WTC11 (cell line): ENCODE data around the gene PDC. TPM values are rescaled to one million over a fixed set of nuclear protein-coding genes. Genes with fewer than 3 reads are reported as not detected.
"Not testable (repeated sequence)": the region's sequence is repeated elsewhere in the genome, so short reads cannot be mapped to it uniquely, and the experiment has no call there.

Source experiments
- ATAC-seq: fragments of 200-7000 bp; cut with Tn5 transposase; 2 replicates; pipeline ENCODE4 v1.10.0; 2021; ENCODE audit warnings: mild to moderate bottlenecking, moderate library complexity
- CTCF ChIA-PET: fragments of 300-600 bp; sonication (Branson Sonifier 250); formaldehyde crosslinking; loops from one replicate; lab custom pipeline; 2021; ENCODE audit warnings: antibody characterized with exemption; lab: Charles Lee
- POLR2A ChIA-PET: fragments of 350-600 bp; sonication (Branson Sonifier 250); formaldehyde crosslinking; loops from one replicate; lab custom pipeline; 2021; ENCODE audit warnings: antibody characterized with exemption; lab: Charles Lee
- DNase-seq: peaks from one replicate; pipeline ENCODE4 v3.0.0; 2021; ENCODE audit warnings: low spot score
- H3K27ac Mint-ChIP-seq: 2 replicates; pipeline ENCODE4 v1.8.0; 2021; ENCODE audit warnings: mixed read lengths
- H3K27me3 Mint-ChIP-seq: 2 replicates; pipeline ENCODE4 v1.8.0; 2021; ENCODE audit warnings: low read depth, mild to moderate bottlenecking, moderate library complexity, mixed read lengths
- H3K36me3 Mint-ChIP-seq: 2 replicates; pipeline ENCODE4 v1.8.0; 2021; ENCODE audit warnings: mixed read lengths
- H3K4me1 Mint-ChIP-seq: 2 replicates; pipeline ENCODE4 v1.8.0; 2022; ENCODE audit warnings: mixed read lengths
- H3K4me3 Mint-ChIP-seq: 2 replicates; pipeline ENCODE4 v1.8.0; 2021; ENCODE audit warnings: mild to moderate bottlenecking, moderate library complexity, mixed read lengths
- H3K9me3 Mint-ChIP-seq: 2 replicates; pipeline ENCODE4 v1.8.0; 2021; ENCODE audit warnings: mixed read lengths
- CREM ChIP-seq: sonication (generic); formaldehyde crosslinking; IDR thresholded peaks from 2 replicates; pipeline ENCODE4 v1.8.1; 2022; ENCODE audit warnings: mild to moderate bottlenecking, missing genetic modification reagents, moderate library complexity
- FOXP1 ChIP-seq: sonication (generic); formaldehyde crosslinking; IDR thresholded peaks from 2 replicates; pipeline ENCODE4 v1.8.0; 2022; ENCODE audit warnings: missing genetic modification reagents, mild to moderate bottlenecking, moderate library complexity, borderline replicate concordance
- IRF2 ChIP-seq: sonication (generic); formaldehyde crosslinking; IDR thresholded peaks from 2 replicates; pipeline ENCODE4 v1.8.0; 2022; ENCODE audit warnings: low read depth, missing genetic modification reagents, borderline replicate concordance
- ZNF396 ChIP-seq: fragments of 250-450 bp; sonication (Bioruptor Pico); IDR thresholded peaks from 2 replicates; pipeline ENCODE4 v1.8.0; 2021; ENCODE audit warnings: mild to moderate bottlenecking, moderate library complexity, borderline replicate concordance
- total RNA-seq: library from RNA; stranded (reverse); gene quantifications from 3 replicates; pipeline ENCODE4 v1.2.3, GENCODE V29; 2021
- TF ChIP-seq, protein P1 (sequence below): fragments of 250-450 bp; sonication (Bioruptor Pico); IDR thresholded peaks from 2 replicates; pipeline ENCODE4 v1.9.0; 2021; ENCODE audit warnings: mild to moderate bottlenecking
- TF ChIP-seq, protein P2 (sequence below): fragments of 200-600 bp; IDR thresholded peaks from 2 replicates; pipeline ENCODE4 v1.8.0; 2022; ENCODE audit warnings: antibody characterized with exemption
- TF ChIP-seq, protein P3 (sequence below): sonication (generic); formaldehyde crosslinking; IDR thresholded peaks from 2 replicates; pipeline ENCODE4 v1.8.0; 2022; ENCODE audit warnings: mild to moderate bottlenecking, missing genetic modification reagents

PDC gene
- total RNA-seq, 1 experiment from 2014 or later: not detected

DNA sequence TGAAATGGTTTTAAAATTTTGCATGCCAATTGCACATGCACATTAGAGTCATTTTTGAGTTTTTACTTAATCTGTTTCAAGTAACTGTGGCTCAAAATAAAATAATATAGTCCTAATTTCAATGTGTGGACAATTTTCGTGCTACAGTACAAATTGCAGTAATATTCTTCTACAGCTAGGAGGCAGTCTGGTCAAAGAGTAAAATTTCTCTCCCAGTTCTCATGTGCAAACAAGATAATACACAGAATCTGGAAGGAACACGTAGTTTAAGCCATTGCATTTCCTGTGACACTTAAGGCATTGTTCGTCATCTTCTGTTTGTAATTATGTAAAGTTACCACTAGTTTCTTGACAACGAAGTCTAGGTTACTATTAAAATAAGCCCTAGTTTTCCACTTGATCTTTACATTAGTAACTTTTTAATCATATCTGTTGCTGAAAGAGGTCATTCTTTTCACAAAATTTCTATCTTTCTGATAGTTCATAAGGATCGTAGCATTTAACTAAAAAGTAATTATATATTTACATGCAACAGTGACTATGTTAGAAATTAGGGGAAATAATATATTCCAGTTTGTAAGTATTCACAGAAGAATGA lies 56.4 kb downstream of the PDC start:
- DNase-seq (no peak), ATAC-seq (no peak; the same call in 1 of the 2 replicates)
- H3K27ac Mint-ChIP-seq: no peak overlapping the region
- H3K4me1 Mint-ChIP-seq: no peaks in the 10 kb centered on the region
- no peaks in the 10 kb centered on the region for H3K9me3 Mint-ChIP-seq
- no peak overlapping the region for H3K4me3 Mint-ChIP-seq
- H3K27me3 Mint-ChIP-seq: no peaks in the 10 kb centered on the region
- POLR2A ChIA-PET: no interaction called here
- peaks cover 21% of the 10 kb centered on the region for H3K36me3 Mint-ChIP-seq
- CTCF ChIA-PET: interaction anchor here (0.6 to 1.4 kb wide), 15 partner anchors 9 to 511 kb away, joined by 3 to 8 read pairs (median 3); partner anchors contain the start of gene TPR
- TF ChIP-seq, protein P1, sequence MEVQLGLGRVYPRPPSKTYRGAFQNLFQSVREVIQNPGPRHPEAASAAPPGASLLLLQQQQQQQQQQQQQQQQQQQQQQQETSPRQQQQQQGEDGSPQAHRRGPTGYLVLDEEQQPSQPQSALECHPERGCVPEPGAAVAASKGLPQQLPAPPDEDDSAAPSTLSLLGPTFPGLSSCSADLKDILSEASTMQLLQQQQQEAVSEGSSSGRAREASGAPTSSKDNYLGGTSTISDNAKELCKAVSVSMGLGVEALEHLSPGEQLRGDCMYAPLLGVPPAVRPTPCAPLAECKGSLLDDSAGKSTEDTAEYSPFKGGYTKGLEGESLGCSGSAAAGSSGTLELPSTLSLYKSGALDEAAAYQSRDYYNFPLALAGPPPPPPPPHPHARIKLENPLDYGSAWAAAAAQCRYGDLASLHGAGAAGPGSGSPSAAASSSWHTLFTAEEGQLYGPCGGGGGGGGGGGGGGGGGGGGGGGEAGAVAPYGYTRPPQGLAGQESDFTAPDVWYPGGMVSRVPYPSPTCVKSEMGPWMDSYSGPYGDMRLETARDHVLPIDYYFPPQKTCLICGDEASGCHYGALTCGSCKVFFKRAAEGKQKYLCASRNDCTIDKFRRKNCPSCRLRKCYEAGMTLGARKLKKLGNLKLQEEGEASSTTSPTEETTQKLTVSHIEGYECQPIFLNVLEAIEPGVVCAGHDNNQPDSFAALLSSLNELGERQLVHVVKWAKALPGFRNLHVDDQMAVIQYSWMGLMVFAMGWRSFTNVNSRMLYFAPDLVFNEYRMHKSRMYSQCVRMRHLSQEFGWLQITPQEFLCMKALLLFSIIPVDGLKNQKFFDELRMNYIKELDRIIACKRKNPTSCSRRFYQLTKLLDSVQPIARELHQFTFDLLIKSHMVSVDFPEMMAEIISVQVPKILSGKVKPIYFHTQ: no peak
- no peak for TF ChIP-seq ZNF396 (CRISPR knock-in tag)
- TF ChIP-seq, protein P2, sequence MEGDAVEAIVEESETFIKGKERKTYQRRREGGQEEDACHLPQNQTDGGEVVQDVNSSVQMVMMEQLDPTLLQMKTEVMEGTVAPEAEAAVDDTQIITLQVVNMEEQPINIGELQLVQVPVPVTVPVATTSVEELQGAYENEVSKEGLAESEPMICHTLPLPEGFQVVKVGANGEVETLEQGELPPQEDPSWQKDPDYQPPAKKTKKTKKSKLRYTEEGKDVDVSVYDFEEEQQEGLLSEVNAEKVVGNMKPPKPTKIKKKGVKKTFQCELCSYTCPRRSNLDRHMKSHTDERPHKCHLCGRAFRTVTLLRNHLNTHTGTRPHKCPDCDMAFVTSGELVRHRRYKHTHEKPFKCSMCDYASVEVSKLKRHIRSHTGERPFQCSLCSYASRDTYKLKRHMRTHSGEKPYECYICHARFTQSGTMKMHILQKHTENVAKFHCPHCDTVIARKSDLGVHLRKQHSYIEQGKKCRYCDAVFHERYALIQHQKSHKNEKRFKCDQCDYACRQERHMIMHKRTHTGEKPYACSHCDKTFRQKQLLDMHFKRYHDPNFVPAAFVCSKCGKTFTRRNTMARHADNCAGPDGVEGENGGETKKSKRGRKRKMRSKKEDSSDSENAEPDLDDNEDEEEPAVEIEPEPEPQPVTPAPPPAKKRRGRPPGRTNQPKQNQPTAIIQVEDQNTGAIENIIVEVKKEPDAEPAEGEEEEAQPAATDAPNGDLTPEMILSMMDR: peak; percentile 43

DNA sequence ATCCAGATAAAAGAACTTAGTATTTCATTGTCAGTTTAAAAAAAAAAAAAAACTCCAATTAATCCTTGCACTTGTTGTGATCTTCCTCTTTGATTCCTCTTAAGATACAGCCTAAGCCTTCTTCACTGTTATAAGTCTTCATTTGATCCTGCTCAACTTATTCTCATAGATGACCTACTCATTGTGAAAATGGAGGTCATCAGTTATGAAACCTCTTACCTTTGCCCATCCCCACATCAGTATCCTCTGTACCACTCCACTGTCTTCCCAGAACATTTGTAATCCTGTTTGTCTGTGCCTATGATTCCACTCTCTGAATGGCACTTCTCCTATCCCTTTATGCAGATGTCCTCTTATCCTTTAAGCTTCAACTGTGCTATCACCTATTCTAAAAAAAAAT lies 57.3 kb downstream of the PDC start:
- TF ChIP-seq FOXP1 (CRISPR knock-in tag) (no peak), IRF2 (CRISPR knock-in tag) (no peak), CREM (CRISPR knock-in tag) (no peak)
- TF ChIP-seq, protein P3, sequence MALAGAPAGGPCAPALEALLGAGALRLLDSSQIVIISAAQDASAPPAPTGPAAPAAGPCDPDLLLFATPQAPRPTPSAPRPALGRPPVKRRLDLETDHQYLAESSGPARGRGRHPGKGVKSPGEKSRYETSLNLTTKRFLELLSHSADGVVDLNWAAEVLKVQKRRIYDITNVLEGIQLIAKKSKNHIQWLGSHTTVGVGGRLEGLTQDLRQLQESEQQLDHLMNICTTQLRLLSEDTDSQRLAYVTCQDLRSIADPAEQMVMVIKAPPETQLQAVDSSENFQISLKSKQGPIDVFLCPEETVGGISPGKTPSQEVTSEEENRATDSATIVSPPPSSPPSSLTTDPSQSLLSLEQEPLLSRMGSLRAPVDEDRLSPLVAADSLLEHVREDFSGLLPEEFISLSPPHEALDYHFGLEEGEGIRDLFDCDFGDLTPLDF (CRISPR knock-in tag): no peak
- ATAC-seq: no peak
- Mint-ChIP-seq H3K27me3 (no peaks in the 10 kb centered on the region), H3K36me3 (peaks cover 25% of the 10 kb centered on the region), H3K9me3 (no peaks in the 10 kb centered on the region), H3K4me1 (no peaks in the 10 kb centered on the region), H3K4me3 (no peak overlapping the region), H3K27ac (no peak overlapping the region)
- ChIA-PET CTCF (interaction anchor here (0.6 to 1.4 kb wide), 13 partner anchors 10 to 512 kb away, joined by 3 to 8 read pairs (median 3); partner anchors contain the start of gene TPR), POLR2A (interaction anchor here (0.5 kb wide), 1 partner anchor 579 kb away, joined by 4 read pairs; no protein-coding TSS in a partner anchor)
- DNase-seq: no peak

DNA sequence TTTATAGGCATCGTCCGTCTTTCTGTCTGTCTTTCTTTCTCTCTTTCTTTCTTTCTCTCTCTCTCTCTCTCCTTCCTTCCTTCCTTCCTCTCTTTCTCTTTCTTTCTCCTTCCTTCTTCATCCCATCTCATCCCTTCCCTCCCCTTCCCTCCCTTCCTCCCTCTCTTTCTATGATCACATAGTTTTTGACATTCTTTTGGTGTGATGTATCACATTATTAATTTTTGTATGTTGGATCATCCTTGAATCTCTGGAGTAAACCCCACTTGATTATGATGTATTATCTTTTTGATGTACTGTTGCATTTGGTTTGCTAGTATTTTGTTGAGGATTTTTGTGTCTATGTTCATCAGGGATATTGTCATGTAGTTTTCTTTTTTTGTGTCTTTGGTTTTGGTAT lies 59.5 kb downstream of the PDC start:
- POLR2A ChIA-PET, H3K9me3 Mint-ChIP-seq, H3K4me1 Mint-ChIP-seq, H3K27me3 Mint-ChIP-seq, H3K27ac Mint-ChIP-seq, ATAC-seq, DNase-seq, H3K4me3 Mint-ChIP-seq: not testable (repeated sequence)
- CTCF ChIA-PET: interaction anchor here (2.2 kb wide), 1 partner anchor 26 kb away, joined by 6 read pairs; the partner anchor contains the start of genes ODR4 and TPR
- peaks cover 14% of the 10 kb centered on the region for H3K36me3 Mint-ChIP-seq

Other genes with a start within 250 kb of the PDC start
- 0.07 to 0.09 TPM in 2 of 3 replicates, not detected in the other for gene PRG4, start 164.8 kb downstream of the PDC start, total RNA-seq
- gene TPR, start 85.9 kb downstream of the PDC start, total RNA-seq: 110 to 120 TPM (median 119 TPM) in 3 replicates
- gene ODR4, start 85.3 kb downstream of the PDC start, total RNA-seq: 14.1 to 14.5 TPM (median 14.3 TPM) in 3 replicates
- gene PTGS2, start 219.3 kb upstream of the PDC start, total RNA-seq: 0.20 to 0.66 TPM (median 0.60 TPM) in 3 replicates